ELR (cell line): ENCODE data around the gene PAGE3.
A peak's percentile ranks its signal among the peaks of the same experiment; 100 is the strongest.

Experiments used
- DNase-seq: peaks from one replicate; pipeline ENCODE4 v3.0.0-alpha.2; 2015; ENCODE audit warnings: low read depth

Gene PAGE3

DNA sequence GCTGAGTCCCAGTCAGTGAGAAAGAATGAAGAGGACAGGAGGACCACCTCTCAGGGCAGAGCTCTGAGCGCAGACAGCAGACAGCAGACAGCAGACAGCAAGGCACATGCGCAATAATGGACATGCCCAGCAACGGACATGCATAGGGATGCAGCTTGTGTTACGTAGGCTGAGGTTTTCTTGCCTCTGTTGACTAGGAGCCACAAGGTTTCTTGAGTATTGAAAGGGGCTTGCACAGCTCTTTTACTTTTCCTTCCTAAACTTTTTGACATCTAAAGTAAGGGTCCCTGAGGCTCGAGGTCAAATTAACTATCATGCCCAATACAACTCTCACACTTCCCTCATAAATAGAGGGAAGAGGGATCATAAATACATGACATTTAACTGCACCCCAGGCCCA is at the start of gene PAGE3:
PAGE3 (minus strand) TSS at position 101 of the 400 bp plus-strand sequence. CDS start 1,013 bp downstream, outside the sequence.
- DNase-seq, result no peak

- peak; percentile 43 for DNase-seq
Measured at GRCh38 chrX:55312655-55313054, 47.9 kb upstream of the PAGE3 start.

- no peak for DNase-seq
Measured at GRCh38 chrX:55290963-55291362, 26.2 kb upstream of the PAGE3 start.

DNA sequence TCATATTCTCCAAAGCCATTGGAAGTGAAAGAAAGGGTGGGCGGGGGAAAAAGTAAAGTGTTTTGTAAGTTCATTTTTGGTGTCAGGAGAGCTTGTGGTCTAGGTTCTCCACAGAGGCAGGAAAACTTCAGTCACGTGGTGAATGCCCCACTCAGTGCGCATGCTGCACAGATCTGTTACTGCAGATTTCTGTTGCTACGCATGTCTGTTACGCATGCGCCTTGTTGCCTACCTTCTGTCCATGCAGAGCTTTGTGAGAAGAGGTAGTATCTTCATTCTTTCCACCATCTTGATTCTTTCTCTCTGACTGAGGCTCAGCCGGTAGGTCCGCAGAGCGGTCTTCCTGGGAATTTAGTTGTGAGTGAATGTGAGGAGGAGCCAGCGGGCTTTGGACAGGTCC is 15.1 kb upstream of the PAGE3 start:
- DNase-seq, result no peak

- no peak for DNase-seq
Measured at GRCh38 chrX:55260806-55261205, 3.9 kb downstream of the PAGE3 start.

- DNase-seq, result no peak
Measured at GRCh38 chrX:55253528-55253927, 11.2 kb downstream of the PAGE3 start.

DNA sequence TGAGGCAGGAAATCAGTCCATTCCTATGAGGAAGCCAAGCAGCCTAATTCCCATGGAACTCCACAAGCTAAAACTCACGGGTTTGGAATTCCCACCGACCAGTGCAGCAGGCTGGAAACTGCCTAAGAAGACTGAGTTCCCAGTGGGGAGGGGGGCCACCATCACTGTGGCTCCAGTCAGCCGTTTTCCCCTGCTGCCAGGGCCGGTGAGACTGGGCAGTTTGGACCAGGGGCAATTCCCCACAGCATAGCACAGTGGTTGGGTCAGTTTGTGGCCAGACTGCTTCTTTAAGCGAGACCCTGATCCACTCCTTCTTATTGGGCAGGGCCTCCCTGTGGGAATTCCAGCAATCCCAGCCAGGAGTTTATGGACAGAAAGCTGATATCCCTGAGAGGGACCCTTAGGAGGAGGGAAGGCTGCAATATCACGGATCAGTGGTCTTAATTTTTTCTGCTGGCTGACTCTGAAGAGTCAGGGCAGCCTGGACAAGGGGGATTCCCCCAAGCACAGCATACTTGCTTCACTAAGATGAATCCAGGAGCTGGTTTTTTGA is 23.9 kb downstream of the PAGE3 start:
- DNase-seq, result no peak

GRCh38 chrX:55220119-55220794 is 44.5 kb downstream of the PAGE3 start, which contains the start of gene PAGE5:
TSS of gene PAGE5 (plus strand) at chrX:55220346. CDS start at chrX:55221383, 1,037 bp downstream.
- DNase-seq, result no peak

- no peak for DNase-seq
Measured at GRCh38 chrX:55213381-55213780, 51.3 kb downstream of the PAGE3 start.

- DNase-seq, result no peak
Measured at GRCh38 chrX:55210931-55211677, 53.6 kb downstream of the PAGE3 start.
